Testis (tissue), 3 donors: Measurements from ENCODE around the gene POMGNT1. TPM values are rescaled to one million over a fixed set of nuclear protein-coding genes. Genes with fewer than 3 reads are reported as not detected.
A peak's percentile ranks its signal among the peaks of the same experiment; 100 is the strongest.

ENCODE experiments used
- DNase-seq: peaks from one replicate; pipeline ENCODE4 v3.0.0-alpha.2; 2019
- H3K27ac ChIP-seq, 2 donors: fragments of 200-600 bp; sonication (generic); one replicate each; pipeline ENCODE4 v1.5.1; 2019
- H3K27me3 ChIP-seq: fragments of 200-600 bp; sonication (generic); one replicate; pipeline ENCODE4 v1.5.1; 2019
- H3K36me3 ChIP-seq: fragments of 200-600 bp; sonication (generic); one replicate; pipeline ENCODE4 v1.5.1; 2017; ENCODE audit warnings: low read depth; ENCODE audit errors: missing control alignments
- H3K4me1 ChIP-seq: fragments of 200-600 bp; sonication (generic); one replicate; pipeline ENCODE4 v1.5.1; 2019
- H3K4me3 ChIP-seq, 2 donors: fragments of 200-600 bp; sonication (generic); one replicate each; pipeline ENCODE4 v1.5.1; 2017 to 2019
- H3K9me3 ChIP-seq: fragments of 200-600 bp; sonication (generic); one replicate; pipeline ENCODE4 v1.5.1; 2017
- POLR2A ChIP-seq: fragments of 450-650 bp; IDR thresholded peaks from one replicate; pipeline ENCODE4 v1.6.1; 2017; ENCODE audit warnings: antibody characterized with exemption, mild to moderate bottlenecking, moderate library complexity
- WGBS, 2 donors: methylation state at CpG; one replicate each; pipeline ENCODE4 v1.1.5; 2018; 5-methylcytosine and 5-hydroxymethylcytosine counted together
- intact Hi-C: fragments of 100-400 bp; cut with DNase I; formaldehyde crosslinking; loops from one replicate; pipeline ENCODE4 v1.15.1; 2023; ENCODE audit warnings: low total_unique reads
- polyA plus RNA-seq: library from polyadenylated mRNA; stranded (reverse); fragments of 350-450 nt; fragmentation: Illumina TruSeq; extraction: RNeasy Lipid Tissue Mini Kit (QIAGEN cat#74804); gene quantifications from one replicate; pipeline ENCODE4 v1.2.3, GENCODE V29; 2014; ENCODE audit warnings: low read depth, low replicate concordance; ENCODE audit not compliant: insufficient read depth
- total RNA-seq, 2 donors: library from RNA; depleted of rRNA; stranded (reverse); fragments of >200 nt; gene quantifications; one replicate each; pipeline ENCODE4 v1.2.3, GENCODE V29; 2016
- TF ChIP-seq, protein P1 (sequence below), 3 experiments: fragments of 450-650 bp in 2 of 3; fragments of 200-600 bp in 1 of 3; sonication (generic) in 1 of 3; IDR thresholded peaks; one replicate each; pipeline ENCODE4 v1.5.1; 2016 to 2019; ENCODE audit warnings: antibody characterized with exemption in 3 of 3, mild to moderate bottlenecking in 2 of 3, moderate library complexity in 1 of 3

The POMGNT1 gene
- total and polyA plus RNA-seq, 3 donors from 2014 or later, result 84.9 to 133 (median 112) TPM

GRCh38 chr1:46181343-46182260 lies 16.6 kb downstream of the POMGNT1 start:
- H3K36me3 ChIP-seq, result no peaks in the 10 kb centered on the region
- H3K27ac ChIP-seq, result no peak overlapping the region
- peaks cover 15% of the 10 kb centered on the region for H3K4me1 ChIP-seq
- DNase-seq, result no peak
- H3K9me3 ChIP-seq, result no peaks in the 10 kb centered on the region
- no peak for TF ChIP-seq POLR2A
- TF ChIP-seq, protein P1, sequence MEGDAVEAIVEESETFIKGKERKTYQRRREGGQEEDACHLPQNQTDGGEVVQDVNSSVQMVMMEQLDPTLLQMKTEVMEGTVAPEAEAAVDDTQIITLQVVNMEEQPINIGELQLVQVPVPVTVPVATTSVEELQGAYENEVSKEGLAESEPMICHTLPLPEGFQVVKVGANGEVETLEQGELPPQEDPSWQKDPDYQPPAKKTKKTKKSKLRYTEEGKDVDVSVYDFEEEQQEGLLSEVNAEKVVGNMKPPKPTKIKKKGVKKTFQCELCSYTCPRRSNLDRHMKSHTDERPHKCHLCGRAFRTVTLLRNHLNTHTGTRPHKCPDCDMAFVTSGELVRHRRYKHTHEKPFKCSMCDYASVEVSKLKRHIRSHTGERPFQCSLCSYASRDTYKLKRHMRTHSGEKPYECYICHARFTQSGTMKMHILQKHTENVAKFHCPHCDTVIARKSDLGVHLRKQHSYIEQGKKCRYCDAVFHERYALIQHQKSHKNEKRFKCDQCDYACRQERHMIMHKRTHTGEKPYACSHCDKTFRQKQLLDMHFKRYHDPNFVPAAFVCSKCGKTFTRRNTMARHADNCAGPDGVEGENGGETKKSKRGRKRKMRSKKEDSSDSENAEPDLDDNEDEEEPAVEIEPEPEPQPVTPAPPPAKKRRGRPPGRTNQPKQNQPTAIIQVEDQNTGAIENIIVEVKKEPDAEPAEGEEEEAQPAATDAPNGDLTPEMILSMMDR (IDR thresholded peaks at IDR 0.05), result no peak
- 73% methylated on average over 9 to 10 of the region's 10 CpGs for WGBS, 2 donors
- H3K27me3 ChIP-seq, result no peaks in the 10 kb centered on the region
- H3K4me3 ChIP-seq, result no peak overlapping the region
- intact Hi-C loops, result loop anchor here (2.0 kb wide), 1 partner anchor 145 kb away; no protein-coding TSS in a partner anchor

DNA sequence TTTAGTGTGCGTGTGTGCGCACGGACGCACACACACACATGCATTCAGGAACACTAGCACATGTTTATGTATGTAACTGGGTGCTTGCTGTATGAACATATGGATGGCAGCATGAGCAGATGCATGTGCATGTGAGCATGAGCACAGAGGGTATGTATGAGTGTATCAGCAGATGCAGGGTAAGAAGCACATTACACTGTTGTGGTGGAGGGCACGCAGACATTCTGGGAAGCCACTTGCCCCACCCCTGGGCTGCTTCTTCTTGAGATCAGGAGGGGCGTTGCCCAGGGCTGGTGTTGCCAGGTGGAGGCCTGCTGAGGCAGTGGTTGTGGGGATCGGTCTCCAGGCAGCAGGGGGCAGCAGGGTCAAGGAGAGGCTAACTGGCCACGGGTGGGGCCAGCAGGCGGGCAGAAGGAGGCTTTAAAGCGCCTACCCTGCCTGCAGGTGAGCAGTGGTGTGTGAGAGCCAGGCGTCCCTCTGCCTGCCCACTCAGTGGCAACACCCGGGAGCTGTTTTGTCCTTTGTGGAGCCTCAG lies 18.1 kb downstream of the POMGNT1 start:
- Histone ChIP-seq H3K27ac (no peak overlapping the region), H3K36me3 (no peaks in the 10 kb centered on the region), H3K4me3 (no peak overlapping the region), H3K4me1 (peaks cover 12% of the 10 kb centered on the region), H3K27me3 (no peaks in the 10 kb centered on the region), H3K9me3 (no peaks in the 10 kb centered on the region)
- WGBS, 2 donors, result 60 to 62% methylated on average over 10 to 12 of the region's 12 CpGs
- intact Hi-C loops, result loop anchor here (2.0 kb wide), 1 partner anchor 143 kb away; no protein-coding TSS in a partner anchor
- TF ChIP-seq POLR2A, result no peak
- TF ChIP-seq, protein P1 (IDR thresholded peaks at IDR 0.05), result no peak
- no peak for DNase-seq

DNA sequence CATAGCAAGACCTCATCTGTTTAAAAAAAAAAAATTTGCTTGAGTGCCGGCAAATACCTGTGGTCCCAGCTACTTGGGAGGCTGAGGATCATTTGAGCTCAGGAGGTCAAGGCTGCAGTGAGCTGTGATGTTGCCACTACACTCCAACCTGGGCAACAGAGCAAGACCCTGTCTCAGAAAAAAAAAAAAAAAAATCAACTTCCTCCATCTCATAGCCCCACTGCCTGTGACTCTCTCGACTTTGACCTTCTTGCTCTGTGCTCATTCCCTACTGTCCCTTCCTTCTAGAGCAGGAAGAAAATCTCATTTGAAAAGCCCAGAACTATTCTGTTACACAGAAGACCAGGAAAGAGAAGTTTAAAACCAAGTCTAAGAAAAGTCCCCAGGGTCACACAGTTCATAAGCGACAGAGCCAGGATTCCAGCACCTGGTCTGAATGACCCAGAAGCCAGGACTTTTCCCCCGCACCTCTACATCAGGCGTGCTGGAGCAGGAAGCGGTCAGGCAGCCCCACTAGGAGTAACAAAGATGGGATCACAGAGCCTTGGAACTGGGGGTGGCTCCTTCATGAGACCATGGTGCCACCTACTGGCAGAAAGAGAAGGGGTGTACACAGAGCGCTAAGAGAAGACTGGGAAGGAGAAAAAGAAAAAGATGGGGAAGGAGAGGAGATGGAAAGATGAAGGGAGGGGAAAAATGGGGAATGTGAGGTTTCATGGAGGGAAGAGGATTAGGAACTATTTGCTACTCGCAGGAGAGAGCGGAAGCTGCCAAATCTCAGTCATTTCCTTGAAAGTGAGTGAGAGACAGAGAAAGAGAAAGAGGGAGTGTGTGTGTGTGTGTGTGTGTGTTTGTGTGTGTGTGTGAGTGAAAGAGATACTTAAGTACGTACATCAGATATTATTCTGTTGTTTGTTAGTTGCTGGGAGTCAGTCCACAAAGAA lies 18.8 kb downstream of the POMGNT1 start:
- intact Hi-C loops, result loop anchor here (2.0 kb wide), 1 partner anchor 143 kb away; no protein-coding TSS in a partner anchor
- Histone ChIP-seq H3K27ac (no peak overlapping the region), H3K4me1 (peaks cover 17% of the 10 kb centered on the region), H3K36me3 (no peaks in the 10 kb centered on the region), H3K4me3 (no peak overlapping the region), H3K27me3 (no peaks in the 10 kb centered on the region), H3K9me3 (no peaks in the 10 kb centered on the region)
- peak; percentile 91 for DNase-seq
- 25 to 43% methylated on average over 10 of the region's 10 CpGs for WGBS, 2 donors
- TF ChIP-seq POLR2A, result no peak
- TF ChIP-seq, protein P1 (IDR thresholded peaks at IDR 0.05), result peak; percentile 75 to 86 (median 82)

- 84 to 88% methylated on average over 13 of the region's 13 CpGs for WGBS, 2 donors
- H3K4me3 ChIP-seq, result no peak within 1 kb of the TSS
- no peak for DNase-seq
- intact Hi-C loops, result no loop called here
- H3K36me3 ChIP-seq, result no peaks in the 10 kb centered on the region
- H3K27ac ChIP-seq, result peak within 1 kb of the TSS; percentile 9 to 55
- H3K4me1 ChIP-seq, result peaks cover 14% of the 10 kb centered on the region
- H3K9me3 ChIP-seq, result no peaks in the 10 kb centered on the region
- TF ChIP-seq, protein P1 (IDR thresholded peaks at IDR 0.05), result no peak
- no peak for TF ChIP-seq POLR2A
- H3K27me3 ChIP-seq, result no peaks in the 10 kb centered on the region
Observed at GRCh38 chr1:46176211-46176865, 21.9 kb downstream of the POMGNT1 start, which contains the start of gene P3R3URF. Gene P3R3URF (minus strand): TSS chr1:46176488. CDS start chr1:46176471, 17 bp downstream.
